GM12878 (cell line): ENCODE measurements around the gene RNF169. TPM values are rescaled to one million over a fixed set of nuclear protein-coding genes. Genes with fewer than 3 reads are reported as not detected.

Experiments used
- ATAC-seq: fragments of 200-7000 bp; cut with Tn5 transposase; 3 replicates; pipeline ENCODE4 v1.9.1; 2020; ENCODE audit warnings: mild to moderate bottlenecking, moderate library complexity
- BruUV-seq: library from RNA; stranded (reverse); fragments of 400-500 nt; replicated peaks from 2 replicates; lab custom pipeline; 2021; lab: Mats Ljungman, UMichigan
- CTCF ChIA-PET: fragments of 300-600 bp; sonication (Branson Sonifier 250); formaldehyde crosslinking; extraction: SDS; loops from one replicate; lab custom pipeline; 2021; ENCODE audit warnings: inconsistent platforms; lab: Yijun Ruan, JAX
- POLR2A ChIA-PET: fragments of 350-600 bp; formaldehyde crosslinking; extraction: SDS; loops from one replicate; lab custom pipeline; 2021; ENCODE audit warnings: inconsistent platforms; lab: Charles Lee
- RAD21 ChIA-PET: fragments of 300-600 bp; sonication (Branson Sonifier 250); formaldehyde crosslinking; loops from one replicate; lab custom pipeline; 2023; ENCODE audit warnings: antibody characterized with exemption; ENCODE audit not compliant: unreplicated experiment; lab: Charles Lee
- SMC1A ChIA-PET: fragments of 300-600 bp; sonication (Branson Sonifier 250); formaldehyde crosslinking; loops from one replicate; lab custom pipeline; 2023; ENCODE audit not compliant: unreplicated experiment, uncharacterized antibody; lab: Charles Lee
- DNase-seq: peaks from one replicate; pipeline ENCODE4 v3.0.0-alpha.2; 2011; ENCODE audit warnings: low read depth, low spot score
- FAIRE-seq: peaks from 3 replicates; lab custom pipeline; 2011; peaks lifted over from hg19 to GRCh38; lab: Jason Lieb, UNC
- H2AFZ ChIP-seq: 2 replicates; pipeline ENCODE4 v1.6.0; 2011; ENCODE audit warnings: low read depth, low read length, control low read depth; ENCODE audit not compliant: control insufficient read depth
- H3K27ac ChIP-seq: 2 replicates; pipeline ENCODE4 v1.5.1; 2011; ENCODE audit warnings: control low read depth; ENCODE audit not compliant: control insufficient read depth, insufficient read depth
- H3K27me3 ChIP-seq, 2 experiments: replicated peaks in 1 of 2; 2 replicates each; pipeline versions ENCODE4 v1.6.0 to v1.6.1; 2011; ENCODE audit warnings: low read length in 1 of 2; ENCODE audit not compliant: control insufficient read depth in 2 of 2, insufficient read depth in 2 of 2
- H3K36me3 ChIP-seq, 2 experiments: 2 replicates each; pipeline ENCODE4 v1.5.1; 2011; ENCODE audit warnings: low read length in 1 of 2; ENCODE audit not compliant: control insufficient read depth in 2 of 2, insufficient read depth in 2 of 2
- H3K4me1 ChIP-seq: 2 replicates; pipeline ENCODE4 v1.6.1; 2011; ENCODE audit warnings: mild to moderate bottlenecking, low read length, moderate library complexity, mixed read lengths; ENCODE audit not compliant: control insufficient read depth, insufficient read depth
- H3K4me2 ChIP-seq: 2 replicates; pipeline ENCODE4 v1.6.0; 2011; ENCODE audit warnings: control low read depth; ENCODE audit not compliant: control insufficient read depth, insufficient read depth
- H3K4me3 ChIP-seq: fragments of 200-600 bp; sonication (generic); 2 replicates; pipeline ENCODE4 v1.5.1; 2016
- H3K79me2 ChIP-seq: 2 replicates; pipeline ENCODE4 v1.6.0; 2011; ENCODE audit warnings: low read length; ENCODE audit not compliant: control insufficient read depth, insufficient read depth
- H3K9ac ChIP-seq: 2 replicates; pipeline ENCODE4 v1.8.0; 2011; ENCODE audit warnings: low read length, control low read depth, mixed read lengths; ENCODE audit not compliant: control insufficient read depth, insufficient read depth
- H3K9me3 ChIP-seq: replicated peaks from 3 replicates; pipeline ENCODE4 v1.5.1; 2011; ENCODE audit warnings: mild to moderate bottlenecking, low read length; ENCODE audit not compliant: control insufficient read depth, insufficient read depth
- H4K20me1 ChIP-seq: 2 replicates; pipeline ENCODE4 v1.6.0; 2011; ENCODE audit not compliant: control insufficient read depth, insufficient read depth
- BRCA1 ChIP-seq: IDR thresholded peaks from 2 replicates; pipeline ENCODE4 v1.6.1; 2011; ENCODE audit warnings: low read depth, low read length, improper control_type of control experiment
- CEBPB ChIP-seq, 2 experiments: fragments of 150-350 bp in 1 of 2; IDR thresholded peaks; 2 replicates each; pipeline ENCODE4 v1.6.1; 2012 to 2014; ENCODE audit warnings: low read depth in 2 of 2, low read length in 2 of 2, borderline replicate concordance in 1 of 2, inconsistent platforms in 1 of 2
- FOXK2 ChIP-seq: fragments of 450-650 bp; IDR thresholded peaks from 2 replicates; pipeline ENCODE4 v1.6.1; 2017; ENCODE audit warnings: mild to moderate bottlenecking, moderate library complexity
- IKZF2 ChIP-seq, 2 experiments: fragments of 450-650 bp; IDR thresholded peaks; 2 replicates each; pipeline ENCODE4 v1.6.1; 2017; ENCODE audit warnings: mild to moderate bottlenecking in 2 of 2, moderate library complexity in 2 of 2
- NBN ChIP-seq: fragments of 450-650 bp; IDR thresholded peaks from 2 replicates; pipeline ENCODE4 v1.6.1; 2016
- PML ChIP-seq: IDR thresholded peaks from 2 replicates; pipeline ENCODE4 v1.6.1; 2012; ENCODE audit warnings: low read length, inconsistent platforms
- RELA ChIP-seq: fragments of 450-650 bp; IDR thresholded peaks from 2 replicates; pipeline ENCODE4 v1.8.0; 2014; ENCODE audit warnings: borderline replicate concordance; ENCODE audit not compliant: partially characterized antibody
- SMAD5 ChIP-seq: IDR thresholded peaks from 2 replicates; pipeline ENCODE4 v1.6.1; 2016; ENCODE audit warnings: antibody characterized with exemption, low read depth
- SP1 ChIP-seq: IDR thresholded peaks from one replicate; pipeline ENCODE4 v1.6.1; 2011; ENCODE audit warnings: low read depth, low read length
- ZNF207 ChIP-seq: fragments of 450-650 bp; IDR thresholded peaks from 2 replicates; pipeline ENCODE4 v1.6.1; 2014; ENCODE audit warnings: antibody characterized with exemption, mild to moderate bottlenecking, borderline replicate concordance
- ZNF217 ChIP-seq: fragments of 450-650 bp; IDR thresholded peaks from 2 replicates; pipeline ENCODE4 v1.6.1; 2017; ENCODE audit warnings: antibody characterized with exemption, mild to moderate bottlenecking
- WGBS: methylation state at CpG from one replicate; pipeline ENCODE4 v1.1.6; 2016; ENCODE audit warnings: low lambda C conversion rate; ENCODE audit not compliant: insufficient replicate concordance, insufficient coverage; ENCODE audit errors: missing lambda C conversion rate; 5-methylcytosine and 5-hydroxymethylcytosine counted together
- in situ Hi-C: fragments of 300-500 bp; cut with MboI; formaldehyde crosslinking; loops from 9 replicates; pipeline ENCODE4 v1.14.3; 2018; ENCODE audit warnings: mixed read lengths
- intact Hi-C: fragments of 100-400 bp; cut with micrococcal nuclease; formaldehyde crosslinking; loops from one replicate; pipeline ENCODE4 v1.14.2; 2022; ENCODE audit not compliant: unreplicated experiment
- polyA plus RNA-seq, 11 experiments: library from polyadenylated mRNA; depleted of rRNA in 4 of 11; unstranded in 6 of 11; stranded (reverse) in 5 of 11; fragments of >200 nt; fragmentation: Nextera tagmentation in 4 of 11; fragmentation: Illumina TruSeq in 1 of 11; extraction: Ambion mirVana in 4 of 11; extraction: Trizol in 1 of 11; gene quantifications; 1 replicate in 1 of 11; 2 replicates in 10 of 11; pipeline versions ENCODE4 v1.2.1 to v1.2.3, GENCODE V29; 2011 to 2016; ENCODE audit warnings: inconsistent platforms in 2 of 11, missing spikeins in 2 of 11, low read depth in 1 of 11
- total RNA-seq, 4 experiments: library from RNA; depleted of rRNA in 3 of 4; stranded (reverse); fragments of >200 nt in 3 of 4; fragmentation: Illumina TruSeq in 1 of 4; extraction: Trizol in 1 of 4; gene quantifications; 2 replicates each; pipeline versions ENCODE4 v1.2.1 to v1.2.3, GENCODE V29; 2013 to 2021
- TF ChIP-seq, protein P1 (sequence below): fragments of 450-650 bp; IDR thresholded peaks from 2 replicates; pipeline ENCODE4 v1.6.1; 2017; ENCODE audit warnings: mild to moderate bottlenecking, moderate library complexity
- TF ChIP-seq, protein P2 (sequence below): IDR thresholded peaks from 2 replicates; pipeline ENCODE4 v1.6.1; 2012; ENCODE audit warnings: low read depth, low read length, improper control_type of control experiment

RNF169 gene
- total and polyA plus RNA-seq, 10 of the 15 experiments (the other 5 are each of a cell fraction or from before 2014, with no cell fraction given), result 0.32 to 13.2 (median 6.4) TPM

DNA sequence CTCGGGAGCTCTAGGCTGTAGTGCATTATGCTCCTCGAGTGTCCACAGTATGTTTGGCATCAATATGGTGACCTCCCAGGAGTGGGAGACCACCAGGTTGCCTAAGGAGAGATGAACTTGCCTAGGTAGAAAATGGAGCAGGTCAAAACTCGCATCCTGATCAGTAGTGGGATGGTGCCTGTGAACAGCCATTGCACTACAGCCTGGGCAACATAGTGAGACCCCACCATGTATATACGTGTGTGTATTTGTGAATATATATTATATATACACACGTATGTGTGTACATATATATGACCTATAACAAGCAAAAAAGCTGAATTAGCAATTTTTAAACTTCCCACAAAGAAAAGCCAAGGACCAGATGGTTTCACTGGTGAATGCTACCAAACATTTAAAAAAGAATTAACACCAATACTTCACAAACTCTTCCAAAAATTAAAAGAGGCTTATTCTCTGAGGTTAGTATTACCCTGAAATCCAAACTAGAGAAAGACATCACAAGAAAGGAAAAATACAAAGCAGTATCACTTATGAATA is 97.4 kb downstream of the RNF169 start:
- intact Hi-C loops, result no loop called here
- Histone ChIP-seq H3K27ac (no peak overlapping the region), H3K4me2 (no peak overlapping the region), H4K20me1 (no peaks in the 10 kb centered on the region), H3K9ac (no peak overlapping the region), H3K27me3 (no peaks in the 10 kb centered on the region), H3K9me3 (no peaks in the 10 kb centered on the region), H3K4me3 (no peak overlapping the region), H3K4me1 (no peaks in the 10 kb centered on the region), H3K36me3 (peaks cover 3 to 16% of the 10 kb centered on the region in 2 experiments; a peak in 3 of 4 replicates), H2AFZ (no peak overlapping the region), H3K79me2 (no peaks in the 10 kb centered on the region)
- DNase-seq, result no peak
- RAD21 ChIA-PET, result no interaction called here
- TF ChIP-seq SMAD5 (no peak), RELA (no peak), IKZF2 (IDR thresholded peaks at IDR 0.05) (no peak), FOXK2 (no peak), CEBPB (IDR thresholded peaks at IDR 0.05; ENCODE audit: borderline replicate concordance in 1 of 2, low read depth in 2 of 2, low read length in 2 of 2) (no peak), ZNF217 (no peak), ZNF207 (no peak), BRCA1 (no peak), NBN (no peak), SP1 (no peak), PML (no peak)
- TF ChIP-seq, protein P1, sequence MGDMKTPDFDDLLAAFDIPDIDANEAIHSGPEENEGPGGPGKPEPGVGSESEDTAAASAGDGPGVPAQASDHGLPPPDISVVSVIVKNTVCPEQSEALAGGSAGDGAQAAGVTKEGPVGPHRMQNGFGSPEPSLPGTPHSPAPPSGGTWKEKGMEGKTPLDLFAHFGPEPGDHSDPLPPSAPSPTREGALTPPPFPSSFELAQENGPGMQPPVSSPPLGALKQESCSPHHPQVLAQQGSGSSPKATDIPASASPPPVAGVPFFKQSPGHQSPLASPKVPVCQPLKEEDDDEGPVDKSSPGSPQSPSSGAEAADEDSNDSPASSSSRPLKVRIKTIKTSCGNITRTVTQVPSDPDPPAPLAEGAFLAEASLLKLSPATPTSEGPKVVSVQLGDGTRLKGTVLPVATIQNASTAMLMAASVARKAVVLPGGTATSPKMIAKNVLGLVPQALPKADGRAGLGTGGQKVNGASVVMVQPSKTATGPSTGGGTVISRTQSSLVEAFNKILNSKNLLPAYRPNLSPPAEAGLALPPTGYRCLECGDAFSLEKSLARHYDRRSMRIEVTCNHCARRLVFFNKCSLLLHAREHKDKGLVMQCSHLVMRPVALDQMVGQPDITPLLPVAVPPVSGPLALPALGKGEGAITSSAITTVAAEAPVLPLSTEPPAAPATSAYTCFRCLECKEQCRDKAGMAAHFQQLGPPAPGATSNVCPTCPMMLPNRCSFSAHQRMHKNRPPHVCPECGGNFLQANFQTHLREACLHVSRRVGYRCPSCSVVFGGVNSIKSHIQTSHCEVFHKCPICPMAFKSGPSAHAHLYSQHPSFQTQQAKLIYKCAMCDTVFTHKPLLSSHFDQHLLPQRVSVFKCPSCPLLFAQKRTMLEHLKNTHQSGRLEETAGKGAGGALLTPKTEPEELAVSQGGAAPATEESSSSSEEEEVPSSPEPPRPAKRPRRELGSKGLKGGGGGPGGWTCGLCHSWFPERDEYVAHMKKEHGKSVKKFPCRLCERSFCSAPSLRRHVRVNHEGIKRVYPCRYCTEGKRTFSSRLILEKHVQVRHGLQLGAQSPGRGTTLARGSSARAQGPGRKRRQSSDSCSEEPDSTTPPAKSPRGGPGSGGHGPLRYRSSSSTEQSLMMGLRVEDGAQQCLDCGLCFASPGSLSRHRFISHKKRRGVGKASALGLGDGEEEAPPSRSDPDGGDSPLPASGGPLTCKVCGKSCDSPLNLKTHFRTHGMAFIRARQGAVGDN, result no peak
- TF ChIP-seq, protein P2, sequence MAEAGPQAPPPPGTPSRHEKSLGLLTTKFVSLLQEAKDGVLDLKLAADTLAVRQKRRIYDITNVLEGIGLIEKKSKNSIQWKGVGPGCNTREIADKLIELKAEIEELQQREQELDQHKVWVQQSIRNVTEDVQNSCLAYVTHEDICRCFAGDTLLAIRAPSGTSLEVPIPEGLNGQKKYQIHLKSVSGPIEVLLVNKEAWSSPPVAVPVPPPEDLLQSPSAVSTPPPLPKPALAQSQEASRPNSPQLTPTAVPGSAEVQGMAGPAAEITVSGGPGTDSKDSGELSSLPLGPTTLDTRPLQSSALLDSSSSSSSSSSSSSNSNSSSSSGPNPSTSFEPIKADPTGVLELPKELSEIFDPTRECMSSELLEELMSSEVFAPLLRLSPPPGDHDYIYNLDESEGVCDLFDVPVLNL, result no peak
- SMC1A ChIA-PET, result no interaction called here
- ATAC-seq, result no peak
- no peak for FAIRE-seq
- no TSS peak for BruUV-seq
- CTCF ChIA-PET, result no interaction called here
- in situ Hi-C loops, result no loop called here
- 95% methylated on average over 5 of the region's 5 CpGs for WGBS
- POLR2A ChIA-PET, result no interaction called here
